OCI-LY7 (cell line): Measurements from ENCODE around the gene PCNX3.

Source experiments
- CTCF ChIP-seq: fragments of 200-600 bp; sonication (generic); conservative IDR thresholded peaks from 2 replicates; pipeline ENCODE4 v1.5.1; 2014; ENCODE audit warnings: mild to moderate bottlenecking, antibody characterized with exemption, low read length, moderate library complexity, mixed read lengths
- EZH2phosphoT487 ChIP-seq: fragments of 200-600 bp; sonication (generic); IDR thresholded peaks from 2 replicates; pipeline ENCODE4 v1.6.1; 2018; ENCODE audit warnings: low read depth, borderline replicate concordance, mild to moderate bottlenecking, mixed run types, antibody characterized with exemption, low read length, moderate library complexity, mixed read lengths

- no peak for TF ChIP-seq CTCF
- no peak for TF ChIP-seq EZH2phosphoT487
Observed at GRCh38 chr11:65574811-65575567, 40.6 kb upstream of the PCNX3 start.
